RWPE1 (cell line): ENCODE results near the gene FOXL1.

Experiments used
- CTCF ChIA-PET: fragments of 350-600 bp; sonication (Branson Sonifier 250); formaldehyde crosslinking; extraction: SDS; loops from one replicate; lab custom pipeline; 2021; lab: Yijun Ruan, JAX
- POLR2A ChIA-PET: fragments of 400-600 bp; formaldehyde crosslinking; extraction: SDS; loops from one replicate; lab custom pipeline; 2020; ENCODE audit warnings: antibody characterized with exemption; ENCODE audit not compliant: low non-redundant PET; lab: Yijun Ruan, JAX
- DNase-seq: peaks from one replicate; pipeline ENCODE4 v3.0.0; 2012; ENCODE audit warnings: low spot score
- H3K27ac ChIP-seq: fragments of 450-650 bp; 2 replicates; pipeline ENCODE4 v1.5.1; 2017
- CTCF ChIP-seq: fragments of 450-650 bp; conservative IDR thresholded peaks from 2 replicates; pipeline ENCODE4 v1.5.1; 2017; ENCODE audit warnings: low read depth, mild to moderate bottlenecking

The FOXL1 gene

GRCh38 chr16:86546638-86547013 is 31.7 kb upstream of the FOXL1 start:
- ChIA-PET CTCF (no interaction called here), POLR2A (no interaction called here)
- no peak for DNase-seq
- no peak overlapping the region for H3K27ac ChIP-seq
- TF ChIP-seq CTCF, result no peak

- no peak for DNase-seq
- POLR2A ChIA-PET, result no interaction called here
- TF ChIP-seq CTCF, result no peak
- CTCF ChIA-PET, result no interaction called here
- no peak overlapping the region for H3K27ac ChIP-seq
These were observed 31.1 kb upstream of the FOXL1 start for GRCh38 chr16:86547286-86547685.

- TF ChIP-seq CTCF, result no peak
- CTCF ChIA-PET, result interaction anchor here (0.8 kb wide), 1 partner anchor 514 kb away, joined by 4 read pairs; no protein-coding TSS in a partner anchor
- DNase-seq, result no peak
- POLR2A ChIA-PET, result no interaction called here
- H3K27ac ChIP-seq, result no peak overlapping the region
These were observed 29.1 kb upstream of the FOXL1 start for GRCh38 chr16:86549076-86549892.

- no peak for DNase-seq
- TF ChIP-seq CTCF, result no peak
- POLR2A ChIA-PET, result no interaction called here
- CTCF ChIA-PET, result interaction anchor here (0.8 kb wide), 1 partner anchor 513 kb away, joined by 4 read pairs; no protein-coding TSS in a partner anchor
- no peak overlapping the region for H3K27ac ChIP-seq
These were observed 28.5 kb upstream of the FOXL1 start for GRCh38 chr16:86549893-86550190.

GRCh38 chr16:86550281-86550680 is 28.1 kb upstream of the FOXL1 start:
- ChIA-PET CTCF (no interaction called here), POLR2A (no interaction called here)
- DNase-seq, result no peak
- no peak overlapping the region for H3K27ac ChIP-seq
- no peak for TF ChIP-seq CTCF

GRCh38 chr16:86553356-86553755 is 25.0 kb upstream of the FOXL1 start:
- CTCF ChIA-PET, result interaction anchor here (0.6 kb wide), 1 partner anchor 516 kb away, joined by 4 read pairs; no protein-coding TSS in a partner anchor
- POLR2A ChIA-PET, result no interaction called here
- DNase-seq, result no peak
- no peak for TF ChIP-seq CTCF
- no peak overlapping the region for H3K27ac ChIP-seq
